Kidney capillary endothelial cell (primary cell): ENCODE data around the gene NFIL3.

ENCODE experiments used
- DNase-seq: peaks from one replicate; pipeline ENCODE4 v3.0.0-alpha.2; 2018; ENCODE audit warnings: low spot score

The NFIL3 gene

GRCh38 chr9:91359734-91360470 lies 63.7 kb downstream of the NFIL3 start:
- DNase-seq = no peak

GRCh38 chr9:91359083-91359482 lies 64.5 kb downstream of the NFIL3 start:
- DNase-seq = no peak
